Stimulated activated CD8-positive, alpha-beta memory T cell treated with anti-CD3 and anti-CD28 coated beads, Interleukin-12 subunit alpha, Interleukin-12 subunit beta, amount 100 ng/mL, for 24 hours (primary cell): ENCODE results near the gene LATS1.
"Not testable (repeated sequence)": the region's sequence is repeated elsewhere in the genome, so short reads cannot be mapped to it uniquely, and the experiment has no call there.

Experiments
- DNase-seq: peaks from one replicate; pipeline ENCODE4 v3.0.0-alpha.2; 2020; ENCODE audit errors: extremely low read depth

Gene LATS1

GRCh38 chr6:149728499-149729234, 10.8 kb upstream of the LATS1 start:
- DNase-seq: no peak

- DNase-seq: no peak
Measured at GRCh38 chr6:149727793-149728498, 10.0 kb upstream of the LATS1 start.

GRCh38 chr6:149725785-149726184, 7.9 kb upstream of the LATS1 start:
- no peak for DNase-seq

- DNase-seq: no peak
Measured at GRCh38 chr6:149723771-149724417, 6.0 kb upstream of the LATS1 start.

GRCh38 chr6:149723262-149723661, 5.4 kb upstream of the LATS1 start:
- DNase-seq: no peak

GRCh38 chr6:149719531-149719930, 1.6 kb upstream of the LATS1 start:
- no peak for DNase-seq

- no peak for DNase-seq
Measured at GRCh38 chr6:149717255-149717587, 680 bp downstream of the LATS1 start.

GRCh38 chr6:149716181-149716963, 1.5 kb downstream of the LATS1 start:
- no peak for DNase-seq

GRCh38 chr6:149714442-149714841, 3.5 kb downstream of the LATS1 start:
- DNase-seq: no peak

GRCh38 chr6:149711711-149712110, 6.2 kb downstream of the LATS1 start:
- no peak for DNase-seq

GRCh38 chr6:149701714-149702113, 16.2 kb downstream of the LATS1 start:
- no peak for DNase-seq

- DNase-seq: no peak
Measured at GRCh38 chr6:149699150-149699549, 18.8 kb downstream of the LATS1 start.

GRCh38 chr6:149698175-149698574, 19.7 kb downstream of the LATS1 start:
- DNase-seq: no peak

GRCh38 chr6:149696901-149697300, 21.0 kb downstream of the LATS1 start:
- no peak for DNase-seq

GRCh38 chr6:149694921-149695320, 23.0 kb downstream of the LATS1 start:
- no peak for DNase-seq

GRCh38 chr6:149691201-149691600, 26.7 kb downstream of the LATS1 start:
- no peak for DNase-seq

GRCh38 chr6:149686230-149686629, 31.7 kb downstream of the LATS1 start:
- no peak for DNase-seq

GRCh38 chr6:149683256-149683859, 34.5 kb downstream of the LATS1 start:
- no peak for DNase-seq

GRCh38 chr6:149681845-149682244, 36.1 kb downstream of the LATS1 start:
- not testable (repeated sequence) for DNase-seq

- no peak for DNase-seq
Measured at GRCh38 chr6:149681209-149681608, 36.7 kb downstream of the LATS1 start.

GRCh38 chr6:149680503-149680902, 37.4 kb downstream of the LATS1 start:
- DNase-seq: no peak

GRCh38 chr6:149672265-149672664, 45.6 kb downstream of the LATS1 start:
- DNase-seq: not testable (repeated sequence)
